RWPE2 (cell line): ENCODE measurements around the gene PPP2R5C.

ENCODE experiments used
- ATAC-seq: fragments of 200-7000 bp; cut with Tn5 transposase; 3 replicates; pipeline ENCODE4 v1.9.1; 2021; ENCODE audit warnings: low read depth
- DNase-seq: peaks from one replicate; pipeline ENCODE4 v3.0.0-alpha.2; 2020; ENCODE audit warnings: low spot score
- H3K27ac ChIP-seq: fragments of 450-650 bp; 2 replicates; pipeline ENCODE4 v1.5.1; 2017; ENCODE audit warnings: mild to moderate bottlenecking; ENCODE audit not compliant: poor library complexity, severe bottlenecking
- H3K27me3 ChIP-seq: fragments of 250-450 bp; sonication (Bioruptor Pico); 2 replicates; pipeline ENCODE4 v1.5.1; 2021; ENCODE audit warnings: mild to moderate bottlenecking, moderate library complexity; ENCODE audit not compliant: insufficient read depth, poor library complexity, severe bottlenecking
- H3K36me3 ChIP-seq: fragments of 250-450 bp; sonication (Bioruptor Pico); 2 replicates; pipeline ENCODE4 v1.5.1; 2020; ENCODE audit warnings: low read depth, mild to moderate bottlenecking, moderate library complexity
- H3K4me1 ChIP-seq: fragments of 250-450 bp; sonication (Bioruptor Pico); 2 replicates; pipeline ENCODE4 v1.5.1; 2021; ENCODE audit warnings: mild to moderate bottlenecking, moderate library complexity; ENCODE audit not compliant: insufficient read depth, poor library complexity, severe bottlenecking
- H3K4me3 ChIP-seq: fragments of 250-450 bp; sonication (Bioruptor Pico); 2 replicates; pipeline ENCODE4 v1.5.1; 2021; ENCODE audit warnings: mild to moderate bottlenecking, moderate library complexity; ENCODE audit not compliant: severe bottlenecking
- H3K9me3 ChIP-seq: fragments of 250-450 bp; sonication (Bioruptor Pico); 2 replicates; pipeline ENCODE4 v1.5.1; 2021; ENCODE audit warnings: mild to moderate bottlenecking, moderate library complexity; ENCODE audit not compliant: severe bottlenecking
- TF ChIP-seq, protein P1 (sequence below): fragments of 450-650 bp; IDR thresholded peaks from one replicate; pipeline ENCODE4 v1.5.1; 2017; ENCODE audit warnings: mild to moderate bottlenecking, moderate library complexity; ENCODE audit not compliant: poor library complexity, severe bottlenecking

Gene PPP2R5C

DNA sequence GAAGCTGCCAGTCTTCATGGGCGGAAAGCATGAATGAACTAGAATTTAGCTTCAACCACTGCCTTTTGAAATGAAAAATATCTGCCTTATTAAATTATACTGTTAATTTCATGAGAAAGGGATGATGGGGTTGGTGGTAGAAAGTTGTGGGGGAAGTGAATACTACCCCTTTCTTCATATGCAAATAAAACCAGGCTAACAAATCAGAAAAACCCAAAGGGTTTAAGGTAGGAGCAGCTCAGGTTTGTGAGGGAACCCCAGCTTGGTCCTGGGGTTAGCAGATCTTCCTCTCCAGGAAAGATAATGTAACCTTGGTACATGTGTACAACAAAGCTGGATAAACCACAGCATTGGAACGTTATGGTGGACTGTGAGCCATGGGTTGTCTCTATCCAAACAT lies 84.0 kb downstream of the PPP2R5C start:
- no peak overlapping the region for H3K27ac ChIP-seq
- no peaks in the 10 kb centered on the region for H3K4me1 ChIP-seq
- H3K4me3 ChIP-seq = no peak overlapping the region
- no peaks in the 10 kb centered on the region for H3K9me3 ChIP-seq
- H3K36me3 ChIP-seq = peaks cover 10% of the 10 kb centered on the region; the same call in 1 of the 2 replicates
- DNase-seq (no peak), ATAC-seq (no peak)
- no peaks in the 10 kb centered on the region for H3K27me3 ChIP-seq
- TF ChIP-seq, protein P1, sequence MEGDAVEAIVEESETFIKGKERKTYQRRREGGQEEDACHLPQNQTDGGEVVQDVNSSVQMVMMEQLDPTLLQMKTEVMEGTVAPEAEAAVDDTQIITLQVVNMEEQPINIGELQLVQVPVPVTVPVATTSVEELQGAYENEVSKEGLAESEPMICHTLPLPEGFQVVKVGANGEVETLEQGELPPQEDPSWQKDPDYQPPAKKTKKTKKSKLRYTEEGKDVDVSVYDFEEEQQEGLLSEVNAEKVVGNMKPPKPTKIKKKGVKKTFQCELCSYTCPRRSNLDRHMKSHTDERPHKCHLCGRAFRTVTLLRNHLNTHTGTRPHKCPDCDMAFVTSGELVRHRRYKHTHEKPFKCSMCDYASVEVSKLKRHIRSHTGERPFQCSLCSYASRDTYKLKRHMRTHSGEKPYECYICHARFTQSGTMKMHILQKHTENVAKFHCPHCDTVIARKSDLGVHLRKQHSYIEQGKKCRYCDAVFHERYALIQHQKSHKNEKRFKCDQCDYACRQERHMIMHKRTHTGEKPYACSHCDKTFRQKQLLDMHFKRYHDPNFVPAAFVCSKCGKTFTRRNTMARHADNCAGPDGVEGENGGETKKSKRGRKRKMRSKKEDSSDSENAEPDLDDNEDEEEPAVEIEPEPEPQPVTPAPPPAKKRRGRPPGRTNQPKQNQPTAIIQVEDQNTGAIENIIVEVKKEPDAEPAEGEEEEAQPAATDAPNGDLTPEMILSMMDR = no peak

GRCh38 chr14:101845896-101846295 lies 84.4 kb downstream of the PPP2R5C start:
- TF ChIP-seq, protein P1 = no peak

DNA sequence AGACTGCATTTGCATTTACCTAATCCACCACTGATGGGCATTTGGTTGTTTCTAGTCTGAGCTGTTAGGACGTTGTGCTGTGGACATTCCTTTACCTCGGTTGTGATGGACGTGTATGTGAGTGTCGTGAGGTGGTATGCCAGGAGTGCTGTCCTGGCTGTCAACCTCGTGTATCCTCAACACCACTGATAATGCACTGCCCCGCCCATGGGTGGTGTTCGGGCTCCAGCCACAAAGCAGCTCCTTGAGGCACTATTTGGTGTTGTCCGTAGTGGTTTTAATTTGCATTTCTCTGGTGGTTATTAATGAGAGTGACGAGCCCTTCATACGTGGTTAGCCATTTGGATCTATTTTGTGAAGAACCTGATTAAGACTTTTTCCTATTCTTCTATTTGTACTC lies 87.6 kb downstream of the PPP2R5C start:
- DNase-seq = no peak
- H3K27ac ChIP-seq = no peak overlapping the region
- no peak for ATAC-seq
- no peak overlapping the region for H3K4me3 ChIP-seq
- TF ChIP-seq, protein P1 = no peak
- peaks cover 10% of the 10 kb centered on the region; the same call in 1 of the 2 replicates for H3K36me3 ChIP-seq
- no peaks in the 10 kb centered on the region for H3K9me3 ChIP-seq
- peaks cover 3% of the 10 kb centered on the region for H3K4me1 ChIP-seq
- H3K27me3 ChIP-seq = no peaks in the 10 kb centered on the region

More at GRCh38 chr14:101845896-101846295, 84.4 kb downstream of the PPP2R5C start:
- DNase-seq = no peak
- H3K27me3 ChIP-seq = no peaks in the 10 kb centered on the region
- no peak; the same call in 2 of the 3 replicates for ATAC-seq
- peaks cover 10% of the 10 kb centered on the region; the same call in 1 of the 2 replicates for H3K36me3 ChIP-seq
- H3K4me3 ChIP-seq = no peak overlapping the region
- no peak overlapping the region for H3K27ac ChIP-seq
- no peaks in the 10 kb centered on the region for H3K9me3 ChIP-seq
- H3K4me1 ChIP-seq = no peaks in the 10 kb centered on the region

DNA sequence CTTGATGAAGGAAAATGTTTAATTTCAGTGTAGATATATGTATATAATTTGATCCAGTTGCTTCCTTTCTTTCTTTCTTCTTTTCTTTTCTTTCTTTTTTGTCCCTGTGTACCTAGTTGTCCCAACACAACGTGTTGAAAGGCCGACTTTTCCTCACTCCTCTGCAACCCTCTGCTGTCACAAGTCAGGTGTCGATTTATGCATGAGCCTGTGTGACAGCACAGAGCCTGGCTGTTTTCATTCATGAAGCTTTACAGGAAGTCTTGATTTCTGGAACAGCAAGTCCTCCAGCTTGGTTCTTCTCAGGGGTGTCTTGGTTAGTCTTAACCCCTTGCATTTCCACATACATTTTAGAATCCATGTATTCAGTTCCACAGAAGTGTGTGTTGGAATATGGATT lies 88.1 kb downstream of the PPP2R5C start:
- H3K27ac ChIP-seq = no peak overlapping the region
- no peaks in the 10 kb centered on the region for H3K27me3 ChIP-seq
- H3K4me1 ChIP-seq = peaks cover 6% of the 10 kb centered on the region
- H3K4me3 ChIP-seq = no peak overlapping the region
- ATAC-seq (no peak), DNase-seq (no peak)
- TF ChIP-seq, protein P1 = no peak
- peaks cover 7% of the 10 kb centered on the region; the same call in 1 of the 2 replicates for H3K36me3 ChIP-seq
- H3K9me3 ChIP-seq = no peaks in the 10 kb centered on the region

GRCh38 chr14:101851183-101851582 lies 89.7 kb downstream of the PPP2R5C start:
- Histone ChIP-seq H3K4me1 (peaks cover 6% of the 10 kb centered on the region), H3K27ac (no peak overlapping the region)
- no peak for ATAC-seq

More at GRCh38 chr14:101851183-101851582, 89.7 kb downstream of the PPP2R5C start:
- no peaks in the 10 kb centered on the region for H3K27me3 ChIP-seq
- peaks cover 5% of the 10 kb centered on the region; the same call in 1 of the 2 replicates for H3K36me3 ChIP-seq
- no peak overlapping the region for H3K4me3 ChIP-seq
- H3K9me3 ChIP-seq = no peaks in the 10 kb centered on the region
- no peak for DNase-seq
- TF ChIP-seq, protein P1 = no peak
